ENCODE results near the gene GPR22.
A peak's percentile ranks its signal among the peaks of the same experiment; 100 is the strongest.

The GPR22 gene

DNA sequence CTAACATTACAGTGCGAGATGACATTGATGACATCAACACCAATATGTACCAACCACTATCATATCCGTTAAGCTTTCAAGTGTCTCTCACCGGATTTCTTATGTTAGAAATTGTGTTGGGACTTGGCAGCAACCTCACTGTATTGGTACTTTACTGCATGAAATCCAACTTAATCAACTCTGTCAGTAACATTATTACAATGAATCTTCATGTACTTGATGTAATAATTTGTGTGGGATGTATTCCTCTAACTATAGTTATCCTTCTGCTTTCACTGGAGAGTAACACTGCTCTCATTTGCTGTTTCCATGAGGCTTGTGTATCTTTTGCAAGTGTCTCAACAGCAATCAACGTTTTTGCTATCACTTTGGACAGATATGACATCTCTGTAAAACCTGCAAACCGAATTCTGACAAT, 4.3 kb downstream of the GPR22 start:
- FAIRE-seq: no peak
- no peak for DNase-seq (ENCODE audit: low spot score)

DNA sequence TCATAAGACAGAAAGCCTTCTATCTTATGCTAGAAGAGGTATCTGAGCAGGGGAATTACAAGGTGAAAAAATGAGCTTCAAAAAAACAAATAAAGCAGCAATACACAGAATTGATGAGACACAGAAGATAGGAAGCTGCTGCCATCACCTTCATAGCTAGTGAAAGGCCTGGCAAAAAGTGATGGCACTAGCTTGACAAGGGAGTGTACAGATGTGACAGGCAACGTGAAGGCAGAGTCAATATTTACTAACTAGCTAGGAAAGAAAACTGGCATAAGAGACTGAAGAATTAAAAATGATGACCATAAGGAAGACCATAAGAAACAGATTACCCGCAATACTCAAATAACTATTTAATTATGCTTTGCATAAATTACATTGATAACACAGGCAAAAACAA, 9.4 kb downstream of the GPR22 start:
- FAIRE-seq (no peak), DNase-seq (ENCODE audit: low spot score) (no peak)

GRCh38 chr7:107480932-107481331, 11.1 kb downstream of the GPR22 start:
- DNase-seq (ENCODE audit: low spot score): no peak
- FAIRE-seq: no peak

GRCh38 chr7:107482571-107482970, 12.7 kb downstream of the GPR22 start:
- no peak for FAIRE-seq
- no peak for DNase-seq (ENCODE audit: low spot score)

GRCh38 chr7:107486041-107486440, 16.2 kb downstream of the GPR22 start:
- no peak for DNase-seq (ENCODE audit: low spot score)
- FAIRE-seq: no peak

DNA sequence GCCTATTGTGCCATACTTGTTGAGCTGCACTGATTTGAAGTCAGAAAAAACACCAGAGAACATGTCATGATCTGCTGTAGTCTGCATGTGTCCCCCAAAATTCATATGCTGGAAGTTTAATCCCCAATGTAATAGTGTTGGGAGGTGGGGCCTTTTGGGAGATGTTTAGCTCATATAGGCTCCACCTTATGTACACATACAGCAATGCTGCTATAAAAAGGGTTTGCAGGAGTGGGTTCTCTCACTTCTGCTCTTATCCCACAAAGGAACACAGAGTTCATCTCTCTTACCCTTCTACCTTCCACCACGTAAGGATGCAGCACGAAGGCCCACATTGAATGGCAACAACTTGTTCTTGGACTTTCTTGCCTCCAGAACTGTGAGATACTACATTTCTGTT, 23.0 kb downstream of the GPR22 start:
- FAIRE-seq (no peak), DNase-seq (ENCODE audit: low spot score) (no peak)

DNA sequence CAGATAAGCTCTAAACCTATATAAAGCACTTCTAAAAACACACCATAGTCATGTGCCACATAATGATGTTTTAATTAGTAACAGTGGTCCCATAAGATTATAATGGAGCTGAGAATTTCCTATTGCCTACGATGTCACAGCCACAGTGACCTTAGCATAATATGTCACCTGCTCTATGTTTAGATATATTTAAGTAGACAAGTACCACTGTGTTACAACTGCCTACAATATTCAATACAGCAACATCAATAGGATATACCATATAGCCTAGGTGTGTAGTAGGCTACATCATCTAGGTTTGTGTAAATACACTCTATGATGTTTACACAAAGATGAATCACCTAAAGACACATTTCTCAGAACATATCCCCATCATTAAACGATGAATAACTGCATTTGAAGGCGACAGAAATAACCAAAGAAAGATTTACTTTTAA, 24.5 kb downstream of the GPR22 start:
- DNase-seq (ENCODE audit: low spot score): no peak
- peak; percentile 74 for FAIRE-seq

- FAIRE-seq (no peak), DNase-seq (ENCODE audit: low spot score) (no peak)
Measured at GRCh38 chr7:107494884-107495283, 25.0 kb downstream of the GPR22 start.

DNA sequence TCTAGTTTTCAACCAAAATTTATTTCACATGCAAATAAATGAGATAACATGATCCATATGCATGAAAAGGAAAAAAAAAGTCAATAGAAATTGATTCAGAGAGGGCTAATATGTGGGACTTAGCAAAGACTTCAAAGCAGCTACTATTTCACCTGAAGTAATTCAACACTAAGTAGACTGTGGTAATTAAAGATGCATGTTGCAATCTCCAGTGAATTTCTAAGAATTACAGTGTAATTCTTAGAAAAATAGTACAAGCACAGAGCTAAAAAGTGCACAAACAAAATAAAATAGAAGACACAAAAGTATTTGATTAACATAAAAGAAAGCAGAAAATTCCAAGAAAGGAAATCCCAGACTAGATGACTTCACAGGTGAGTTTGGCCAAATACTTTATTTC, 25.7 kb downstream of the GPR22 start:
- no peak for DNase-seq (ENCODE audit: low spot score)
- FAIRE-seq: no peak

- DNase-seq (ENCODE audit: low spot score) (no peak), FAIRE-seq (no peak)
Measured at GRCh38 chr7:107499731-107500130, 29.9 kb downstream of the GPR22 start.

GRCh38 chr7:107501593-107501992, 31.7 kb downstream of the GPR22 start:
- peak; percentile 18 for DNase-seq (ENCODE audit: low spot score)
- FAIRE-seq: no peak

- FAIRE-seq: peak; percentile 71
- DNase-seq (ENCODE audit: low spot score): no peak
Measured at GRCh38 chr7:107502154-107502553, 32.3 kb downstream of the GPR22 start.

GRCh38 chr7:107502797-107503196, 32.9 kb downstream of the GPR22 start:
- no peak for FAIRE-seq
- DNase-seq (ENCODE audit: low spot score): no peak

DNA sequence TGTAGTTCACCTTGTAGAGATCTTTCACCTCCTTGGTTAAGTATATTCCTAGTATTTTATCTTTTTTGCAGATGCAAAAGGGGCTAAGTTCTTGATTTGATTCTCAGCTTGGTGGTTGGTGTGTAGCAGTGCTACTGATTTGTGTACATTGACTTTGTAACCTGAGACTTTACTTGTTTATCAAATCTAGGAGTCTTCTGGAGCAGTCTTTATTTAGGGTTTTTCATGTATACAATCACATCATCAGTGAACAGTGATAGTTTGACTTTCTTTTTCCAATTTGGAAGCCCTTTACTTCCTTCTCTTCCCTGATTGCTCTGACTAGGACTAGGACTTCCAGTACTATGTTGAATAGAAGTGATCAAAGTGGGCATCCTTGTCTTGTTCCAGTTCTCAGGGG, 33.8 kb downstream of the GPR22 start:
- DNase-seq (ENCODE audit: low spot score) (no peak), FAIRE-seq (no peak)

GRCh38 chr7:107505362-107505761, 35.5 kb downstream of the GPR22 start:
- DNase-seq (ENCODE audit: low spot score): no peak
- FAIRE-seq: no peak

- peak; percentile 23 for DNase-seq (ENCODE audit: low spot score)
- no peak for FAIRE-seq
Measured at GRCh38 chr7:107505997-107506673, 36.3 kb downstream of the GPR22 start.

- DNase-seq (ENCODE audit: low spot score) (no peak), FAIRE-seq (no peak)
Measured at GRCh38 chr7:107506674-107507339, 37.0 kb downstream of the GPR22 start.
